ENCODE data around the gene WFDC1.

GRCh38 chr16:84360748-84361147 lies 66.1 kb downstream of the WFDC1 start:
- TF ChIP-seq, protein P1, sequence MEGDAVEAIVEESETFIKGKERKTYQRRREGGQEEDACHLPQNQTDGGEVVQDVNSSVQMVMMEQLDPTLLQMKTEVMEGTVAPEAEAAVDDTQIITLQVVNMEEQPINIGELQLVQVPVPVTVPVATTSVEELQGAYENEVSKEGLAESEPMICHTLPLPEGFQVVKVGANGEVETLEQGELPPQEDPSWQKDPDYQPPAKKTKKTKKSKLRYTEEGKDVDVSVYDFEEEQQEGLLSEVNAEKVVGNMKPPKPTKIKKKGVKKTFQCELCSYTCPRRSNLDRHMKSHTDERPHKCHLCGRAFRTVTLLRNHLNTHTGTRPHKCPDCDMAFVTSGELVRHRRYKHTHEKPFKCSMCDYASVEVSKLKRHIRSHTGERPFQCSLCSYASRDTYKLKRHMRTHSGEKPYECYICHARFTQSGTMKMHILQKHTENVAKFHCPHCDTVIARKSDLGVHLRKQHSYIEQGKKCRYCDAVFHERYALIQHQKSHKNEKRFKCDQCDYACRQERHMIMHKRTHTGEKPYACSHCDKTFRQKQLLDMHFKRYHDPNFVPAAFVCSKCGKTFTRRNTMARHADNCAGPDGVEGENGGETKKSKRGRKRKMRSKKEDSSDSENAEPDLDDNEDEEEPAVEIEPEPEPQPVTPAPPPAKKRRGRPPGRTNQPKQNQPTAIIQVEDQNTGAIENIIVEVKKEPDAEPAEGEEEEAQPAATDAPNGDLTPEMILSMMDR (IDR thresholded peaks at IDR 0.05) = no peak
- TF ChIP-seq EZH2phosphoT487 (IDR thresholded peaks at IDR 0.05) = no peak

All from neural progenitor cell (in vitro differentiated cells).